Right lobe of liver (tissue), 4 donors: ENCODE measurements around the gene ART3.

Source experiments
- POLR2A ChIP-seq: fragments of 450-650 bp; IDR thresholded peaks from one replicate; pipeline ENCODE4 v1.6.1; 2017; ENCODE audit warnings: antibody characterized with exemption, mild to moderate bottlenecking
- TF ChIP-seq, protein P1 (sequence below), 4 donors: fragments of 200-600 bp in 3 of 4; fragments of 450-650 bp in 1 of 4; IDR thresholded peaks; one replicate each; pipeline versions ENCODE4 v1.5.1 to v1.8.0; 2016 to 2022; ENCODE audit warnings: antibody characterized with exemption in 4 of 4, mild to moderate bottlenecking in 2 of 4
- donor health status: DM: no; HTN: no; CAD: no.
- donor health status: DM: no; HTN: no; CAD: no.
- donor health status: DM: no; HTN: yes; CAD: no.

DNA sequence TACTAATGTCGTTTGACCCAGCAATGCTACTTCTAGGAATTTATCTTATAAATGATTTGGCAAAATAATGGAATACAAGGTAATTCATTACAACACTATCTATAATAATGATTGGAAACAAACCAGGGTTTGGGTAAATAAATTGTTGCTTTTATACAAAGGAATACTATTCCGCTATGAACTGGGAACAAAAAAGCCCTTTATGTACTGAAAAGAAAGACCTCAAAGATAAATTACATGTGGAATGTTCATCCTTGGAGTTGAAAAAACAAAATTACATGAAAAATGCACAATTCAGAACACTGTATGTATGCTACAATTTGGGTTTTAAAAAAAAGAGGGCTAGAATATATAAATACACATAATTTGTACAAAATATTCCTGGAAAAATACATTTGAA is 78.8 kb downstream of the ART3 start:
- TF ChIP-seq POLR2A: no peak
- TF ChIP-seq, protein P1, sequence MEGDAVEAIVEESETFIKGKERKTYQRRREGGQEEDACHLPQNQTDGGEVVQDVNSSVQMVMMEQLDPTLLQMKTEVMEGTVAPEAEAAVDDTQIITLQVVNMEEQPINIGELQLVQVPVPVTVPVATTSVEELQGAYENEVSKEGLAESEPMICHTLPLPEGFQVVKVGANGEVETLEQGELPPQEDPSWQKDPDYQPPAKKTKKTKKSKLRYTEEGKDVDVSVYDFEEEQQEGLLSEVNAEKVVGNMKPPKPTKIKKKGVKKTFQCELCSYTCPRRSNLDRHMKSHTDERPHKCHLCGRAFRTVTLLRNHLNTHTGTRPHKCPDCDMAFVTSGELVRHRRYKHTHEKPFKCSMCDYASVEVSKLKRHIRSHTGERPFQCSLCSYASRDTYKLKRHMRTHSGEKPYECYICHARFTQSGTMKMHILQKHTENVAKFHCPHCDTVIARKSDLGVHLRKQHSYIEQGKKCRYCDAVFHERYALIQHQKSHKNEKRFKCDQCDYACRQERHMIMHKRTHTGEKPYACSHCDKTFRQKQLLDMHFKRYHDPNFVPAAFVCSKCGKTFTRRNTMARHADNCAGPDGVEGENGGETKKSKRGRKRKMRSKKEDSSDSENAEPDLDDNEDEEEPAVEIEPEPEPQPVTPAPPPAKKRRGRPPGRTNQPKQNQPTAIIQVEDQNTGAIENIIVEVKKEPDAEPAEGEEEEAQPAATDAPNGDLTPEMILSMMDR (IDR thresholded peaks at IDR 0.05): no peak
